Progenitor cell of endocrine pancreas (in vitro differentiated cells): Measurements from ENCODE around the gene HOXB6. TPM values are rescaled to one million over a fixed set of nuclear protein-coding genes. Genes with fewer than 3 reads are reported as not detected.

ENCODE experiments used
- DNase-seq: peaks from one replicate; pipeline ENCODE4 v3.0.0; 2021; ENCODE audit warnings: low spot score; ENCODE audit not compliant: unreplicated experiment
- H3K27ac Mint-ChIP-seq: 2 replicates; pipeline ENCODE4 v1.8.0; 2021; ENCODE audit warnings: mild to moderate bottlenecking, moderate library complexity, mixed read lengths
- H3K27me3 Mint-ChIP-seq: 2 replicates; pipeline ENCODE4 v1.8.0; 2021; ENCODE audit warnings: mixed read lengths
- H3K36me3 Mint-ChIP-seq: 2 replicates; pipeline ENCODE4 v1.8.0; 2022; ENCODE audit warnings: mixed read lengths; ENCODE audit not compliant: insufficient read depth
- H3K4me1 Mint-ChIP-seq: 2 replicates; pipeline ENCODE4 v1.8.0; 2021; ENCODE audit warnings: low read depth, mixed read lengths
- H3K4me3 Mint-ChIP-seq: 2 replicates; pipeline ENCODE4 v1.8.0; 2021; ENCODE audit warnings: low read depth, mild to moderate bottlenecking, moderate library complexity, mixed read lengths
- H3K9me3 Mint-ChIP-seq: 2 replicates; pipeline ENCODE4 v1.8.0; 2021; ENCODE audit warnings: low read depth, mixed read lengths
- total RNA-seq: library from RNA; stranded (reverse); gene quantifications from 2 replicates; pipeline ENCODE4 v1.2.1, GENCODE V29; 2021
- TF ChIP-seq, protein P1 (sequence below): fragments of 200-600 bp; sonication (generic); IDR thresholded peaks from one replicate; pipeline ENCODE4 v1.5.0; 2021; ENCODE audit warnings: antibody characterized with exemption, mild to moderate bottlenecking; ENCODE audit not compliant: unreplicated experiment

The HOXB6 gene
- total RNA-seq, 1 donor from 2014 or later = 0.96 TPM

GRCh38 chr17:48642059-48642842, 37.5 kb upstream of the HOXB6 start:
- H3K27ac Mint-ChIP-seq = no peak overlapping the region
- no peak for DNase-seq
- peaks cover 2% of the 10 kb centered on the region for H3K4me1 Mint-ChIP-seq
- peaks cover 96% of the 10 kb centered on the region for H3K27me3 Mint-ChIP-seq
- H3K9me3 Mint-ChIP-seq = no peaks in the 10 kb centered on the region
- no peak overlapping the region for H3K4me3 Mint-ChIP-seq
- TF ChIP-seq, protein P1, sequence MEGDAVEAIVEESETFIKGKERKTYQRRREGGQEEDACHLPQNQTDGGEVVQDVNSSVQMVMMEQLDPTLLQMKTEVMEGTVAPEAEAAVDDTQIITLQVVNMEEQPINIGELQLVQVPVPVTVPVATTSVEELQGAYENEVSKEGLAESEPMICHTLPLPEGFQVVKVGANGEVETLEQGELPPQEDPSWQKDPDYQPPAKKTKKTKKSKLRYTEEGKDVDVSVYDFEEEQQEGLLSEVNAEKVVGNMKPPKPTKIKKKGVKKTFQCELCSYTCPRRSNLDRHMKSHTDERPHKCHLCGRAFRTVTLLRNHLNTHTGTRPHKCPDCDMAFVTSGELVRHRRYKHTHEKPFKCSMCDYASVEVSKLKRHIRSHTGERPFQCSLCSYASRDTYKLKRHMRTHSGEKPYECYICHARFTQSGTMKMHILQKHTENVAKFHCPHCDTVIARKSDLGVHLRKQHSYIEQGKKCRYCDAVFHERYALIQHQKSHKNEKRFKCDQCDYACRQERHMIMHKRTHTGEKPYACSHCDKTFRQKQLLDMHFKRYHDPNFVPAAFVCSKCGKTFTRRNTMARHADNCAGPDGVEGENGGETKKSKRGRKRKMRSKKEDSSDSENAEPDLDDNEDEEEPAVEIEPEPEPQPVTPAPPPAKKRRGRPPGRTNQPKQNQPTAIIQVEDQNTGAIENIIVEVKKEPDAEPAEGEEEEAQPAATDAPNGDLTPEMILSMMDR = peak; percentile 10
- H3K36me3 Mint-ChIP-seq = no peaks in the 10 kb centered on the region

DNA sequence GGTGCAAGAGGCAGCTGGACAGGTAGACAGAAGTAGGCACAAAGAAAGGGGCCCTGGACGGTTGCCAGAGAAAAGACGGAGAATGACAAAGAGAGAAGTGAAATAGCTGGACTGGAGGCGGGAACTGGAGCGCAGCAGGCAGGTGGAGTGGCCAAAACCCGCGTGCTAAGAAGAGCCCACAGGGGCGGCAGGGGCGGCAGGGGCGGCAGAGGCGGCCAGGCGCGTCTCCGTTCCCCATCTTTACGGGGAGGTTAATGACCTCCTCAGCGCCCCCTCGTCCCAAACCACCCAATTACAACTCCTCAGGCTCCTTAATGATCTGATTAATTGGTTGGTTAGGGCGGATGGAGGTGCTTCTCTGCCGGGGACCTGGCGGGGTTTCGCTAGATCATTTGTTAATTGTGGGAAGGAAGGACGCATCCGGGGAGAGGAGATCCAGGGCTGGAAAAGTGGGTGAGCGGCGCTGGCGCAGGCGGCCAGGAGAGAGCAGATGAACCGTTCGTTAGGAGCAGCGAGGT, 36.8 kb upstream of the HOXB6 start:
- Mint-ChIP-seq H3K27ac (no peak overlapping the region), H3K27me3 (peaks cover 97% of the 10 kb centered on the region), H3K9me3 (no peaks in the 10 kb centered on the region), H3K36me3 (no peaks in the 10 kb centered on the region), H3K4me1 (no peaks in the 10 kb centered on the region), H3K4me3 (no peak overlapping the region)
- no peak for DNase-seq
- TF ChIP-seq, protein P1 = no peak

DNA sequence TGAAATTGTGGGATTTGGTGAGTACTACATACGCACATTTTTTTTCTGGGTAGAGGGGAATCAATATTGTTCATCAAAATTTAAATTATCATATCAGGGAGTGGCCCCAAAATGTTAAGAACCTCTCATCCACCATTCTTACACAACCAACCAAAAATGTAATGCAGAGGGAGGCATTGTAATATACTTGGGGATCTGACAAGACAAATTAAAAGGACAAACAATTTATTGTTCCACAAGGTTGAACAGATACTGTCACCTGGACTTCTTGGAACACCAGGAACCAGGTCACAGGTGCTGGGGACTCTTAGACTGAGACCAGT, 36.0 kb upstream of the HOXB6 start:
- H3K4me1 Mint-ChIP-seq = no peaks in the 10 kb centered on the region
- no peaks in the 10 kb centered on the region for H3K36me3 Mint-ChIP-seq
- no peak overlapping the region for H3K4me3 Mint-ChIP-seq
- no peak for DNase-seq
- peaks cover 100% of the 10 kb centered on the region for H3K27me3 Mint-ChIP-seq
- no peak overlapping the region for H3K27ac Mint-ChIP-seq
- TF ChIP-seq, protein P1 = no peak
- H3K9me3 Mint-ChIP-seq = no peaks in the 10 kb centered on the region

- Mint-ChIP-seq H3K27me3 (peaks cover 100% of the 10 kb centered on the region), H3K27ac (no peak overlapping the region), H3K4me1 (no peaks in the 10 kb centered on the region), H3K36me3 (no peaks in the 10 kb centered on the region), H3K4me3 (no peak overlapping the region), H3K9me3 (no peaks in the 10 kb centered on the region)
- DNase-seq = no peak
- TF ChIP-seq, protein P1 = no peak
Observed at GRCh38 chr17:48639982-48640857, 35.4 kb upstream of the HOXB6 start.

GRCh38 chr17:48639136-48639535, 34.4 kb upstream of the HOXB6 start:
- no peak overlapping the region for H3K27ac Mint-ChIP-seq
- no peaks in the 10 kb centered on the region for H3K4me1 Mint-ChIP-seq
- peaks cover 100% of the 10 kb centered on the region for H3K27me3 Mint-ChIP-seq
- TF ChIP-seq, protein P1 = no peak
- H3K9me3 Mint-ChIP-seq = no peaks in the 10 kb centered on the region
- H3K36me3 Mint-ChIP-seq = no peaks in the 10 kb centered on the region
- DNase-seq = no peak
- no peak overlapping the region for H3K4me3 Mint-ChIP-seq
